ENCODE results near the gene TFDP1. TPM values are rescaled to one million over a fixed set of nuclear protein-coding genes. Genes with fewer than 3 reads are reported as not detected.

TFDP1 gene
- total RNA-seq, 4 donors from 2014 or later, result 48.0 to 84.2 (median 53.9) TPM

- 24 to 59% methylated on average over 28 to 36 of the region's 42 CpGs for WGBS, 2 donors
- Histone ChIP-seq H3K27ac (peak overlapping the region; percentile 89 to 96 (median 94)), H3K4me1 (peaks cover 62 to 81% of the 10 kb centered on the region in 2 donors), H3K4me3 (replicated peaks in 1 of 3) (peak overlapping the region in 1 of 3 donors; percentile 14), H3K36me3 (no peaks in the 10 kb centered on the region), H3K27me3 (no peaks in the 10 kb centered on the region), H3K9me3 (no peaks in the 10 kb centered on the region)
- intact Hi-C loops (cut with DNase I), result no loop called here
- TF ChIP-seq POLR2A (IDR thresholded peaks at IDR 0.05), result peak in 1 of 2 donors; percentile 39
- TF ChIP-seq CTCF (IDR thresholded peaks at IDR 0.05), result no peak
- peak; percentile 98 for DNase-seq
Observed at GRCh38 chr13:113647351-113648215, 63.0 kb downstream of the TFDP1 start.

- Histone ChIP-seq H3K36me3 (no peaks in the 10 kb centered on the region), H3K4me3 (replicated peaks in 1 of 3) (no peak overlapping the region), H3K27ac (peak overlapping the region; percentile 89 to 96 (median 94)), H3K4me1 (peaks cover 60 to 76% of the 10 kb centered on the region in 2 donors), H3K27me3 (no peaks in the 10 kb centered on the region), H3K9me3 (no peaks in the 10 kb centered on the region)
- 61 to 63% methylated on average over 13 of the region's 13 CpGs for WGBS, 2 donors
- intact Hi-C loops (cut with DNase I), result no loop called here
- DNase-seq, result peak in 1 of 2 donors; percentile 46
- TF ChIP-seq CTCF (IDR thresholded peaks at IDR 0.05), result peak in 1 of 6 experiments; percentile 6
- no peak for TF ChIP-seq POLR2A (IDR thresholded peaks at IDR 0.05)
Observed at GRCh38 chr13:113648216-113648610, 63.7 kb downstream of the TFDP1 start.

GRCh38 chr13:113649212-113649611, 64.7 kb downstream of the TFDP1 start:
- Histone ChIP-seq H3K9me3 (no peaks in the 10 kb centered on the region), H3K27ac (peak overlapping the region; percentile 89 to 96 (median 94)), H3K4me1 (peaks cover 56 to 69% of the 10 kb centered on the region in 2 donors), H3K36me3 (no peaks in the 10 kb centered on the region), H3K4me3 (replicated peaks in 1 of 3) (no peak overlapping the region), H3K27me3 (no peaks in the 10 kb centered on the region)
- DNase-seq, result peak in 1 of 2 donors; percentile 22
- intact Hi-C loops (cut with DNase I), result no loop called here
- TF ChIP-seq POLR2A (IDR thresholded peaks at IDR 0.05) (no peak), CTCF (IDR thresholded peaks at IDR 0.05) (no peak)
- 83 to 85% methylated on average over 17 of the region's 17 CpGs for WGBS, 2 donors

GRCh38 chr13:113650275-113650674, 65.7 kb downstream of the TFDP1 start:
- WGBS, 2 donors, result 36 to 63% methylated on average over 13 to 14 of the region's 15 CpGs
- H3K9me3 ChIP-seq, result no peaks in the 10 kb centered on the region
- no peak for TF ChIP-seq CTCF (IDR thresholded peaks at IDR 0.05)
- TF ChIP-seq POLR2A (IDR thresholded peaks at IDR 0.05), result peak in 1 of 2 donors; percentile 37
- no peaks in the 10 kb centered on the region for H3K27me3 ChIP-seq
- H3K4me1 ChIP-seq, result peaks cover 46 to 58% of the 10 kb centered on the region in 2 donors
- no peaks in the 10 kb centered on the region for H3K36me3 ChIP-seq
- peak; percentile 81 to 86 for DNase-seq
- intact Hi-C loops (cut with DNase I), result no loop called here
- H3K27ac ChIP-seq, result peak overlapping the region; percentile 89 to 96 (median 94)
- H3K4me3 ChIP-seq (replicated peaks in 1 of 3), result no peak overlapping the region

GRCh38 chr13:113650731-113651148, 66.2 kb downstream of the TFDP1 start:
- Histone ChIP-seq H3K4me3 (replicated peaks in 1 of 3) (no peak overlapping the region), H3K36me3 (no peaks in the 10 kb centered on the region), H3K4me1 (peaks cover 41 to 53% of the 10 kb centered on the region in 2 donors), H3K27ac (peak overlapping the region; percentile 89 to 96 (median 94)), H3K9me3 (no peaks in the 10 kb centered on the region), H3K27me3 (no peaks in the 10 kb centered on the region)
- peak; percentile 46 to 61 for DNase-seq
- intact Hi-C loops (cut with DNase I), result no loop called here
- no peak for TF ChIP-seq POLR2A (IDR thresholded peaks at IDR 0.05)
- 84 to 86% methylated on average over 16 of the region's 16 CpGs for WGBS, 2 donors

Data from thyroid gland (tissue), 4 donors.